AG09309 (cell line): Measurements from ENCODE around the gene STXBP1.
"Not testable (repeated sequence)": the region's sequence is repeated elsewhere in the genome, so short reads cannot be mapped to it uniquely, and the experiment has no call there.

Experiments
- DNase-seq: peaks from one replicate; pipeline ENCODE4 v3.0.0-alpha.2; 2010; ENCODE audit warnings: low read depth
- H3K4me3 ChIP-seq: 2 replicates; pipeline ENCODE4 v1.5.1; 2011; ENCODE audit warnings: mild to moderate bottlenecking, low read depth, low read length, moderate library complexity; ENCODE audit not compliant: control insufficient read depth
- CTCF ChIP-seq: IDR thresholded peaks from 2 replicates; pipeline ENCODE4 v1.5.1; 2011; ENCODE audit warnings: mild to moderate bottlenecking, low read depth, low read length, inconsistent platforms; ENCODE audit not compliant: insufficient read depth, control insufficient read depth; ENCODE audit errors: missing control alignments

STXBP1 gene

GRCh38 chr9:127614961-127615360 lies 2.9 kb downstream of the STXBP1 start:
- no peak for TF ChIP-seq CTCF
- no peak for DNase-seq

GRCh38 chr9:127621339-127621970 lies 9.4 kb downstream of the STXBP1 start:
- not testable (repeated sequence) for H3K4me3 ChIP-seq, DNase-seq

More at GRCh38 chr9:127614961-127615360, 2.9 kb downstream of the STXBP1 start:
- H3K4me3 ChIP-seq: no peak overlapping the region

- H3K4me3 ChIP-seq: no peak overlapping the region
- no peak for DNase-seq
- TF ChIP-seq CTCF: no peak
Measured at GRCh38 chr9:127626752-127627493, 14.8 kb downstream of the STXBP1 start.

GRCh38 chr9:127627494-127627855 lies 15.4 kb downstream of the STXBP1 start:
- H3K4me3 ChIP-seq: no peak overlapping the region
- DNase-seq: no peak
- no peak for TF ChIP-seq CTCF

- no peak for DNase-seq
- no peak for TF ChIP-seq CTCF
- H3K4me3 ChIP-seq: no peak overlapping the region
Measured at GRCh38 chr9:127628758-127629467, 16.8 kb downstream of the STXBP1 start.

- no peak for DNase-seq
- no peak overlapping the region for H3K4me3 ChIP-seq
- TF ChIP-seq CTCF: peak; percentile 28
Measured at GRCh38 chr9:127629468-127630081, 17.5 kb downstream of the STXBP1 start.
